ENCODE measurements around the gene TNS3.

TNS3 gene

GRCh38 chr7:47489624-47490023 is 92.3 kb downstream of the TNS3 start:
- no peak for FAIRE-seq
- DNase-seq (ENCODE audit: low spot score) = no peak

- FAIRE-seq = no peak
- no peak for DNase-seq (ENCODE audit: low spot score)
Measured at GRCh38 chr7:47488969-47489342, 93.0 kb downstream of the TNS3 start.

- DNase-seq (ENCODE audit: low spot score) = no peak
- FAIRE-seq = no peak
Measured at GRCh38 chr7:47488201-47488968, 93.5 kb downstream of the TNS3 start.

- no peak for FAIRE-seq
- no peak for DNase-seq (ENCODE audit: low spot score)
Measured at GRCh38 chr7:47485640-47486435, 96.1 kb downstream of the TNS3 start.

GRCh38 chr7:47484923-47485639 is 96.8 kb downstream of the TNS3 start:
- DNase-seq (ENCODE audit: low spot score) (no peak), FAIRE-seq (no peak)

- FAIRE-seq = no peak
- DNase-seq (ENCODE audit: low spot score) = no peak
Measured at GRCh38 chr7:47484457-47484856, 97.5 kb downstream of the TNS3 start.

GRCh38 chr7:47483604-47484273 is 98.2 kb downstream of the TNS3 start:
- no peak for FAIRE-seq
- DNase-seq (ENCODE audit: low spot score) = no peak

- FAIRE-seq (peak; percentile 97), DNase-seq (ENCODE audit: low spot score) (peak; percentile 98)
Measured at GRCh38 chr7:47482013-47482875, 99.7 kb downstream of the TNS3 start.

- FAIRE-seq (no peak), DNase-seq (ENCODE audit: low spot score) (no peak)
Measured at GRCh38 chr7:47481541-47482012, 100.3 kb downstream of the TNS3 start.

GRCh38 chr7:47480576-47481538 is 101.1 kb downstream of the TNS3 start:
- no peak for FAIRE-seq
- no peak for DNase-seq (ENCODE audit: low spot score)

GRCh38 chr7:47479821-47480575 is 101.9 kb downstream of the TNS3 start:
- FAIRE-seq (no peak), DNase-seq (ENCODE audit: low spot score) (no peak)

GRCh38 chr7:47478926-47479711 is 102.8 kb downstream of the TNS3 start:
- DNase-seq (ENCODE audit: low spot score) = no peak

GRCh38 chr7:47478017-47478344 is 103.9 kb downstream of the TNS3 start:
- DNase-seq (ENCODE audit: low spot score) (no peak), FAIRE-seq (no peak)

More at GRCh38 chr7:47478926-47479711, 102.8 kb downstream of the TNS3 start:
- FAIRE-seq = no peak

- FAIRE-seq (no peak), DNase-seq (ENCODE audit: low spot score) (no peak)
Measured at GRCh38 chr7:47477191-47478016, 104.5 kb downstream of the TNS3 start.

GRCh38 chr7:47475880-47476227 is 106.1 kb downstream of the TNS3 start:
- FAIRE-seq (no peak), DNase-seq (ENCODE audit: low spot score) (no peak)

GRCh38 chr7:47474937-47475879 is 106.7 kb downstream of the TNS3 start:
- FAIRE-seq (peak; percentile 95), DNase-seq (ENCODE audit: low spot score) (peak; percentile 98)

Data from RCC 7860 (cell line).